GM19397 (cell line): Measurements from ENCODE around the gene KCNMB2.

ENCODE experiments used
- ATAC-seq: cut with Tn5 transposase; IDR thresholded peaks from one replicate; pipeline ENCODE4 v1.9.1; 2021; ENCODE audit warnings: mild to moderate bottlenecking, moderate library complexity; ENCODE audit not compliant: unreplicated experiment

KCNMB2 gene

DNA sequence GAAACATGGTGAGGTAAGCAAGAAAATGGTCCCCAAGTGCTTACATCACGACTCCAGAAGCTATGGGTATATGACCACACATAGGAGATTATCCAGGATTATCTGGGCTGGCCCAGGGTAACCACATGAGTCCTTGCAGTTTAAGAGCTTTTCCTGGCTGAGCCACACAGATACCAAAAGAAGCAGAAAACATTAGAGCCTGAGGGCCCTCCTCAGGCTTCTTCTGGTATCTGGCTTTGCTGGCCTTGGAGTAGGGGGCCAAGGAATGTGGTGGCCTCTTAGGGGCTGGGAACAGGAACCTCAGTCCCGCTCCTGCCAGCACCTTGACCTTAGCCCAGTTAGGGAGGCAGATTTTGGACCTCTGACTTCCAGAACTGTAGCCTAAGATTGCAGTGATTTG is 259.1 kb downstream of the KCNMB2 start:
- ATAC-seq: no peak

GRCh38 chr3:178802259-178802658 is 266.0 kb downstream of the KCNMB2 start:
- ATAC-seq: no peak

DNA sequence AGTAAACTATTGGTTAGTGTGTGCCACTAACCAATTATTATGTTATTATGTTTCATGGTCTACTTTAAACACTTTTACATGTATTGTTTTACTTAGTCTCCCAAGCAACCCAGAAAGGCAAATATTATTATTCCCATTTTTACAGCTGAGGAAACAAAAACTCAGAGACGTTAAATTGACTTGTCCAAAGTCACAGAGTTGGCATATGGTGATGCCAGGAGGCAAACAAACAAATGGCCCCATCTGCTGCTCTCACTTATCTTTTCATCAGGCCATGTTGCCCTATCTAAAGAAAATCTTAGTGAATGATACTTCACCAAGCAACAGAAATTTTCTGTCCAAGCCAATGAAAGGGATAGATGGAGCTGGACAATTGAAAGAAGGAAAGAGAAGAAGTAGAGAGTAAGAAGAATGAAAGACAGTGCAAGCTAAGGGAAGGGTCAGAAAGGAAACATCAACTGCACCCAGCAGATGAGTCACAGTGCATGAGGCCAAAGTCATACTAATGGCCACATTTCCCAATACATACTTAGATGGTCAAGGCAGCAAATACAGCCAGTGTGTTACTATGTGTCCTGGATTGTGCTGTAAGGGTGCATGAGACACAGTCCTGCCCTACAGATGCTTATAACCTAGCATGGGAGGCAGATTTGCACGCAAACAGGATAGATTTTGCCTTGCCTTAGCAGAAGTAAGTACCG is 266.9 kb downstream of the KCNMB2 start:
- ATAC-seq: no peak

GRCh38 chr3:178804606-178805005 is 268.4 kb downstream of the KCNMB2 start:
- no peak for ATAC-seq

GRCh38 chr3:178805741-178806140 is 269.5 kb downstream of the KCNMB2 start:
- ATAC-seq: no peak

GRCh38 chr3:178806651-178807050 is 270.4 kb downstream of the KCNMB2 start:
- no peak for ATAC-seq

- no peak for ATAC-seq
These were observed 271.5 kb downstream of the KCNMB2 start for GRCh38 chr3:178807694-178808093.

- ATAC-seq: no peak
These were observed 272.5 kb downstream of the KCNMB2 start for GRCh38 chr3:178808748-178809147.

- no peak for ATAC-seq
These were observed 273.9 kb downstream of the KCNMB2 start for GRCh38 chr3:178810181-178810580.

DNA sequence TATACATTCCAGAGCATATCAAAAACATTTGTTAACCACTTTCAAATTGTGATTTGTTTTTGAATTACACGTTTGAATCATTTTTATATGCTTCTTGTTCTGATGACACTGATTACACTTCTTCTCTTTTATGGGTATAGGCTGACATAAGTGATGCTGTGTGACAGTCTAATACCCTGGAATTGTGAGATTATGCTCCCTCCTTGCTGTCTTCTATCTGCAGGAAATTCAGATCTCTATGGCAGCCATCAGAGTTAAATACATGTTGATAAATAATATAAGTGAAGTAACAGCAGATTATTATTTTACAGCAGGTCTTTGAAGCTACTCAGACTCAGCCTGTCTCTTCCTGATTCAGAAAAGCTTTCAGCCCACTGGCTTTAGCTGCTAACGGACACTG is 286.5 kb downstream of the KCNMB2 start:
- no peak for ATAC-seq

GRCh38 chr3:178823150-178823549 is 286.9 kb downstream of the KCNMB2 start:
- no peak for ATAC-seq

GRCh38 chr3:178823591-178824246 is 287.5 kb downstream of the KCNMB2 start:
- ATAC-seq: no peak

DNA sequence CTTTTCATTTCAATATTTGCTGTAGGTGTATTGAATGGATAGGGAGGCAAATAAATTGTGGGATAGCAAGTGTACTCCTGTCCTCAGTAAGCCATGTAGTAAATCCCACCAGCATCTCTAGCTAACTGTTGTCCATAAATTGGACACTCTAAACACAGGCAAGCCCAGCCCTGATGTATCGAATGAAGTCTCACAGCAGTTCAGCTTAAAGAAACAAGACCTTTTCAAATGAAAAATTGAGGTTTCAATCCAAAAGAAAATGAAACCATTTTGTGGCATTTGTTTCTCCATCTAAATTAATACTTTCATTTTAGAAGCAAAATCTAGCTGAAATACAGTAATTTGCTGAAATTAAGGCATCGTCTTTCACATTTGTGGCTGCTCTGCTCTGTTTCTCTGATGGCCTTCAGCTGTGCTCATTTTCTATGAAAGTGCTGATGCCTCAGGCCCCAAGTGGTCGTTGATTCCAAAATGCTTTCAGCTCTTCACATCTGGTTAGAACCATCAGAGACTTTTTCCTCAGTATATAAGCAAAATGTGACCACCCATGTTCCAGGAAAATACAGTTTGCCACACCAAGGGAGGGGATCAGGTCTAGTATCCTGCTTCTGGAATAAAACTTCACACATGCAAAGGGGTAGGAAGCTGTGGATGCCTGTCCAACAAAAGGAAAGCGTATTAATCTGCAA is 290.3 kb downstream of the KCNMB2 start:
- no peak for ATAC-seq

DNA sequence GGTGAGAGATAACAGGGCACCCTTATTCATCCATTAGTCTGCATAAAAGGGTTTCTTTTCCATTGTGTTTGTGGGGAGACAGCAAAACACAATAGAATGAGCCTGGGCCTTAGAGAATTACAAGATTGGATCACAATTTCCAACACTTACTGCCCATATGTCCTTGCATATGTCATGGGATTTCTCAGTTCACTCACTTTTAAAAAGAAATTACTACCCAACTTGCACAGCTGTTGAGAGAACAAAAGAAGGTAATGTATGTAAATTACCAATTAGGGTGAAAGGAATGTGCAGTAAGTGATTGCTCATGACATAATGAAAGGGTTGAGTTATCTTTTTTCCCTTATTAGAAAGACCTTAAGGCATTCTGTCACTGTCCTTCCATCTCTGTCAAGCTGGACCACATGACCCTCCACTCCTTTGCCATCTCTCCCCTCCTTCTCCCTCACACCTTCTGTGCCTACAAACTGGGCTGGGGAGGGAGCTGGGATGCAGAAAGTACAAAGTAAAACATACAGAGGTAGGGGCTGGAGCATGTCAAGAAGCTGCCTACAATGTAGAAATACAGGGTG is 291.1 kb downstream of the KCNMB2 start:
- ATAC-seq: no peak

GRCh38 chr3:178833695-178834094 is 297.5 kb downstream of the KCNMB2 start:
- no peak for ATAC-seq

GRCh38 chr3:178835033-178835432 is 298.8 kb downstream of the KCNMB2 start:
- no peak for ATAC-seq

DNA sequence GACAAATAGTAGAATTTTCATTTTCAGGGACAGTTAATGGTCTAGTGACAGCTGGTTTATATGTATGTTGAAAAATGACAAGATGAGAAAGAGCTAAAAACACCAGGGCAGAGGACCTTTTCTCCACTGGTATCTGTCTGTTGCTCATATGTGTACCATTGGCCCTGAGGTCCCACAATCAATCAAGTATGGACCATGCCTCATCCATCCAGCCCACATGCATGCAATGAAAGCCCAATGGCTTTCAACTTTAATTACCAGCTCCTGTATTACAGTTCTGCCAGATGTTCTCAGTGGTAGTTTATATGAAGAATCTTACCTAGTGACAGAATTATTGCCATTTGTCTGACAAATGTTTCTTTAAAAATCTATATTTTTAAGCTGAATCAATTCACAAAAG is 301.3 kb downstream of the KCNMB2 start:
- no peak for ATAC-seq

GRCh38 chr3:178840586-178840985 is 304.4 kb downstream of the KCNMB2 start:
- no peak for ATAC-seq

- no peak for ATAC-seq
These were observed 304.8 kb downstream of the KCNMB2 start for GRCh38 chr3:178841011-178841410.

DNA sequence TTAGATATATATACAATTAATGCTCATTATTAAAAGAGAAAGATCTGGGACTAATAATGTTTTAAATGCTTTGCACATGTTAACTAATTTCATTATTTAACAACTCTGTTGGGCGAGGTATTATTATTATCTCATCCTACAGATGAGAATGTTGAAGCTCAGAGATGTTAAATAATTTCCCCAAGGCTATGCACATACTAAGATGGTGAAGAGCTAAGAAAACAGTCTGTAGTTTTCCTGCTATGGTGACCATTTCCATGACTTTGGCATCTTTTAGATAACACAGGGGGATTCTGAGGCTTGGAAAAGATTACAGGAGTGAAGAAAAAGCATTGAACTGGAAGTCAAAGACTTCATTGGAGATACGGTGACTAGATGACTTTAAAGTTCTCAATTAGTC is 308.7 kb downstream of the KCNMB2 start:
- ATAC-seq: no peak

- no peak for ATAC-seq
These were observed 309.3 kb downstream of the KCNMB2 start for GRCh38 chr3:178845420-178846118.
